Prostate gland (tissue), 2 donors: Measurements from ENCODE around the gene SLAIN2.

Experiments used
- CTCF ChIP-seq, 4 experiments: fragments of 200-600 bp in 2 of 4; fragments of 450-650 bp in 2 of 4; sonication (generic) in 2 of 4; IDR thresholded peaks; 1 replicate in 3 of 4; 2 replicates in 1 of 4; pipeline ENCODE4 v1.5.1; 2016 to 2019; ENCODE audit warnings: antibody characterized with exemption in 4 of 4, mild to moderate bottlenecking in 2 of 4, moderate library complexity in 2 of 4
- POLR2AphosphoS5 ChIP-seq: sonication (generic); formaldehyde crosslinking; IDR thresholded peaks from one replicate; pipeline ENCODE4 v1.6.1; 2017; ENCODE audit warnings: antibody characterized with exemption

DNA sequence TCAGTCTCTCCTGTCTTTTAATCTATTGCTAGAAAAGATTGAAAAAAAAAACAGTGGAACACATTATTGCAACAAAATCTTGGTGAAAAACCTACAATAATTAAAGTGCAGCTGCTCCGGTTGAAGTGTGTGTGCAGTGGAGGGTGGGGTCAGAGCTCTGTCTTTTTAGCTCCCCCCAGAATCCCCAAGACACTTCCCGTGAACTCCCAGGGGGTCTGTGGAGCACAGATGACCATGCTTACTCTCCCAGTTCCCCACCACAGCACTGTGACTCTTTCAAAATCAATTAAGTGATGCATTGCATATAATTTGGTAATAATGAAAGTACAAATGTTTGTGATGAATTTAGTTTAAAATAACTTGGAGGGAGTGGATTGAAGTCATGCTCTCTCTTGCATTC lies 126.1 kb downstream of the SLAIN2 start:
- no peak for TF ChIP-seq POLR2AphosphoS5
- no peak for TF ChIP-seq CTCF (IDR thresholded peaks at IDR 0.05)
